ENCODE results near the gene PPIE.

- TF ChIP-seq EZH2 (IDR thresholded peaks at IDR 0.05; ENCODE audit: low read length) (no peak), CTCF (optimal IDR thresholded peaks at IDR 0.05 in 1 of 3, IDR thresholded peaks at IDR 0.05 in 1 of 3, conservative IDR thresholded peaks at IDR 0.05 in 1 of 3; ENCODE audit: extremely low read depth in 1 of 3, insufficient read depth in 2 of 3, low read length in 3 of 3) (no peak)
These were observed 16.2 kb upstream of the PPIE start for GRCh38 chr1:39722495-39722894.
